Body of pancreas (tissue), 4 donors: ENCODE results near the gene CCL4. TPM values are rescaled to one million over a fixed set of nuclear protein-coding genes. Genes with fewer than 3 reads are reported as not detected.
"Not testable (repeated sequence)": the region's sequence is repeated elsewhere in the genome, so short reads cannot be mapped to it uniquely, and the experiment has no call there.

Experiments used
- ATAC-seq: fragments of 150-250 bp; one replicate; pipeline ENCODE4 v1.9.1; 2016
- DNase-seq, 4 donors: peaks; one replicate each; pipeline ENCODE4 v3.0.0-alpha.2; 2019
- H3K27ac ChIP-seq, 4 donors: fragments of 200-600 bp; sonication (generic); 1 replicate in 3 of 4; 2 replicates in 1 of 4; pipeline versions ENCODE4 v1.5.1 to v1.6.1; 2016 to 2019; ENCODE audit warnings: mild to moderate bottlenecking in 1 of 4, mixed read lengths in 1 of 4, moderate library complexity in 1 of 4
- H3K27me3 ChIP-seq, 2 donors: fragments of 200-600 bp; sonication (generic); one replicate each; pipeline ENCODE4 v1.6.0; 2016; ENCODE audit warnings: mild to moderate bottlenecking in 1 of 2
- H3K36me3 ChIP-seq, 2 donors: fragments of 200-600 bp; sonication (generic); replicated peaks in 1 of 2; 2 replicates each; pipeline ENCODE4 v1.5.1; 2016; ENCODE audit warnings: low read depth in 2 of 2; ENCODE audit not compliant: insufficient read depth in 1 of 2
- H3K4me1 ChIP-seq: fragments of 200-600 bp; sonication (generic); one replicate; pipeline ENCODE4 v1.6.0; 2016
- H3K4me3 ChIP-seq, 2 donors: fragments of 200-600 bp; sonication (generic); 1 replicate in 1 of 2; 2 replicates in 1 of 2; pipeline ENCODE4 v1.5.1; 2016 to 2019
- H3K9me3 ChIP-seq, 3 donors: fragments of 200-600 bp; sonication (generic); 1 replicate in 2 of 3; 2 replicates in 1 of 3; pipeline ENCODE4 v1.5.1; 2016
- POLR2A ChIP-seq, 3 donors: fragments of 450-650 bp; IDR thresholded peaks; one replicate each; pipeline ENCODE4 v1.6.1; 2016; ENCODE audit warnings: antibody characterized with exemption in 3 of 3, mild to moderate bottlenecking in 2 of 3
- WGBS, 2 donors: methylation state at CpG; one replicate each; pipeline ENCODE4 v1.1.5; 2017; 5-methylcytosine and 5-hydroxymethylcytosine counted together
- intact Hi-C: fragments of 100-400 bp; cut with DNase I; formaldehyde crosslinking; loops from one replicate; pipeline ENCODE4 v1.15.1; 2023
- total RNA-seq, 2 donors: library from RNA; depleted of rRNA; stranded (reverse); fragments of >200 nt; gene quantifications; one replicate each; pipeline ENCODE4 v1.1.0, GENCODE V29; 2016
- TF ChIP-seq, protein P1 (sequence below), 7 experiments: fragments of 450-650 bp in 4 of 7; fragments of 200-600 bp in 3 of 7; sonication (generic) in 3 of 7; IDR thresholded peaks; one replicate each; pipeline ENCODE4 v1.5.1; 2016 to 2019; ENCODE audit warnings: antibody characterized with exemption in 7 of 7

The CCL4 gene
- total RNA-seq, 2 donors from 2014 or later = not detected

DNA sequence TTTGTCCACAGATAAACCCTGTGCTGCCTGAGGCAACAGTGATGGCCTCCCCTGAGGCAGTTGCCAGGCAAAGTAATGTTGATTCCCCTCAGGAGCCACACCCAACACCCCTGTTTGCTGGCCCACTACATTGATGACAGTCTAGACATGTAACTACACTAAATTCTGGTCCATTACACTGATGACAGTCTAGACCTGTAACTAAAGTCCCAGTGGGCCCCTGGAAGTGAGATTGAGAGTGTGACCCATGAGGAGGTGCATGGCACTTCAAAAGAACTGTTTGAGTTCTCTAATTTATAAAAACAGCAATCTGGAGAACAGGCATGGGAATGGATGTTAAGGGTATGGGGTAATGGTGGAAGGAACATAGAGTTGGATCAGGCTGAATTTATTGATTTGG, 8.9 kb downstream of the CCL4 start:
- Histone ChIP-seq H3K4me1 (no peaks in the 10 kb centered on the region), H3K4me3 (no peak overlapping the region), H3K36me3 (no peaks in the 10 kb centered on the region), H3K27ac (no peak overlapping the region), H3K27me3 (no peaks in the 10 kb centered on the region), H3K9me3 (no peaks in the 10 kb centered on the region)
- ATAC-seq (no peak), DNase-seq (no peak)
- TF ChIP-seq, protein P1, sequence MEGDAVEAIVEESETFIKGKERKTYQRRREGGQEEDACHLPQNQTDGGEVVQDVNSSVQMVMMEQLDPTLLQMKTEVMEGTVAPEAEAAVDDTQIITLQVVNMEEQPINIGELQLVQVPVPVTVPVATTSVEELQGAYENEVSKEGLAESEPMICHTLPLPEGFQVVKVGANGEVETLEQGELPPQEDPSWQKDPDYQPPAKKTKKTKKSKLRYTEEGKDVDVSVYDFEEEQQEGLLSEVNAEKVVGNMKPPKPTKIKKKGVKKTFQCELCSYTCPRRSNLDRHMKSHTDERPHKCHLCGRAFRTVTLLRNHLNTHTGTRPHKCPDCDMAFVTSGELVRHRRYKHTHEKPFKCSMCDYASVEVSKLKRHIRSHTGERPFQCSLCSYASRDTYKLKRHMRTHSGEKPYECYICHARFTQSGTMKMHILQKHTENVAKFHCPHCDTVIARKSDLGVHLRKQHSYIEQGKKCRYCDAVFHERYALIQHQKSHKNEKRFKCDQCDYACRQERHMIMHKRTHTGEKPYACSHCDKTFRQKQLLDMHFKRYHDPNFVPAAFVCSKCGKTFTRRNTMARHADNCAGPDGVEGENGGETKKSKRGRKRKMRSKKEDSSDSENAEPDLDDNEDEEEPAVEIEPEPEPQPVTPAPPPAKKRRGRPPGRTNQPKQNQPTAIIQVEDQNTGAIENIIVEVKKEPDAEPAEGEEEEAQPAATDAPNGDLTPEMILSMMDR (IDR thresholded peaks at IDR 0.05) = no peak
- no peak for TF ChIP-seq POLR2A (IDR thresholded peaks at IDR 0.05)
- intact Hi-C loops = no loop called here

DNA sequence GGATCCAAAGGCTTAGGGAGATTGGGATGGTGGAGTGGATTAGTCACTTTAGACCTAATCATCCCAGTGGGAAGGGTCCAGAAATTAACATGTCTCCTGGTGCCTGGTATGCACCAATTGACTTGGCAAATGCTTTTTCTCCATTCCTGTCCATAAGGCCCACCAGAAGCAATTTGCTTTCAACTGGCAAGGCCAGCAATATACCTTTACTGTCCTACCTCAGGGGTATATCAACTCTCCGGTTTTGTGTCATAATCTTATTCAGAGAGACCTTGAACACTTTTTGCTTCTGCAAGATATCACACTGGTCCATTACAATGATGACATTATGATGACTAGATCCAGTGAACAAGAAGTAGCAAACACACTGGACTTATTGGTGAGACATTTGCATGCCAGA, 9.5 kb downstream of the CCL4 start:
- H3K4me3 ChIP-seq, DNase-seq, ATAC-seq, intact Hi-C loops, H3K36me3 ChIP-seq, H3K27ac ChIP-seq, H3K27me3 ChIP-seq, H3K9me3 ChIP-seq, H3K4me1 ChIP-seq: not testable (repeated sequence)
- WGBS, 2 donors = 64 to 68% methylated on average over 1 of the region's 1 CpG

DNA sequence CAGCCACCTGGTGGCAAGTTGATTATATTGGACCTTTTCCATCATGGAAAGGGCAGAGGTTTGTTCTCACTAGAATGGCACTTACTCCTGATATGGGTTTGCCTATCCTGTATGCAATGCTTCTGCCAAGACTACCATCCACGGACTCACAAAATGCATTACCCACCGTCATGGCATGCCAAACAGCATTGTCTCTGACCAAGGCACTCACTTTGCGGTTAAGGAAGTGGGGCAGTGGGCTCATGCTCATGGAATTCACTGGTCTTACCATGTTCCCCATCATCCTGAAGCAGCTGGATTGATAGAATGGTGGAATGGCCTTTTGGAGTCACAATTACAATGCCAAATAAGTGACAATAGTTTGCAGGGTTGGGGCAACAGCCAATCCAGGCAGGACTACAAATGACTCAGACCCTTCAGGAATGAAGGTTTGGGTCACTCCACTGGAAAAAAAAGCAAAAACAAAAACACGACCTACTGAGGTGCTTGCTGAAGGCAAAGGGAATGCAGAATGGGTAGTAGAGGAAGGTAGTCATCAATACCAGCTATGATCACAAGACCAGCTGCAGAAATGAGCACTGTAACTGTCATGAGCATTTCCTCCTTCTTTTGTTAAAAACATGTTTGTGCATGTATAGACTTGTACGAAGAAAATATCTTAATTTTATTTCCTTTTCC, 11.5 kb downstream of the CCL4 start:
- 73 to 75% methylated on average over 5 of the region's 5 CpGs for WGBS, 2 donors
- intact Hi-C loops, H3K4me3 ChIP-seq, H3K27me3 ChIP-seq, H3K9me3 ChIP-seq, DNase-seq, H3K4me1 ChIP-seq, H3K27ac ChIP-seq, H3K36me3 ChIP-seq, ATAC-seq: not testable (repeated sequence)

- H3K36me3 ChIP-seq, H3K27me3 ChIP-seq, H3K27ac ChIP-seq, ATAC-seq, H3K4me1 ChIP-seq, H3K9me3 ChIP-seq, DNase-seq, H3K4me3 ChIP-seq, intact Hi-C loops: not testable (repeated sequence)
These were observed 12.0 kb downstream of the CCL4 start for GRCh38 chr17:36115649-36115977.

- no peaks in the 10 kb centered on the region for H3K36me3 ChIP-seq
- no peak overlapping the region for H3K27ac ChIP-seq
- H3K4me1 ChIP-seq = no peaks in the 10 kb centered on the region
- ATAC-seq (no peak), DNase-seq (no peak)
- no peaks in the 10 kb centered on the region for H3K27me3 ChIP-seq
- no peaks in the 10 kb centered on the region for H3K9me3 ChIP-seq
- no peak for TF ChIP-seq POLR2A (IDR thresholded peaks at IDR 0.05)
- TF ChIP-seq, protein P1 (IDR thresholded peaks at IDR 0.05) = no peak
- no peak overlapping the region for H3K4me3 ChIP-seq
- intact Hi-C loops = no loop called here
- WGBS, 2 donors = 29 to 35% methylated on average over 5 of the region's 5 CpGs
These were observed 14.1 kb downstream of the CCL4 start for GRCh38 chr17:36117505-36118382.

GRCh38 chr17:36118477-36119353, 15.1 kb downstream of the CCL4 start:
- Histone ChIP-seq H3K27ac (no peak overlapping the region), H3K36me3 (no peaks in the 10 kb centered on the region), H3K9me3 (no peaks in the 10 kb centered on the region), H3K4me3 (no peak overlapping the region), H3K27me3 (no peaks in the 10 kb centered on the region), H3K4me1 (no peaks in the 10 kb centered on the region)
- WGBS, 2 donors = 81 to 82% methylated on average over 12 of the region's 12 CpGs
- DNase-seq = no peak
- ATAC-seq = no peak
- TF ChIP-seq, protein P1 (IDR thresholded peaks at IDR 0.05) = no peak
- TF ChIP-seq POLR2A (IDR thresholded peaks at IDR 0.05) = no peak
- intact Hi-C loops = no loop called here
